GM12891 (cell line): Measurements from ENCODE around the gene EXT2.

Source experiments
- PAX5 ChIP-seq: IDR thresholded peaks from 2 replicates; pipeline ENCODE4 v1.6.1; 2011; ENCODE audit warnings: low read length, moderate library complexity, mild to moderate bottlenecking; ENCODE audit not compliant: insufficient read depth, severe bottlenecking
- POLR2A ChIP-seq: IDR thresholded peaks from 2 replicates; pipeline ENCODE4 v1.6.1; 2011; ENCODE audit warnings: low read depth, low read length, control low read depth
- POLR2AphosphoS5 ChIP-seq: IDR thresholded peaks from 2 replicates; pipeline ENCODE4 v1.6.1; 2011; ENCODE audit warnings: low read depth, low read length, control low read depth
- POU2F2 ChIP-seq: IDR thresholded peaks from 2 replicates; pipeline ENCODE4 v1.6.1; 2011; ENCODE audit warnings: low read depth, mild to moderate bottlenecking, control low read depth, low read length, moderate library complexity
- SPI1 ChIP-seq: IDR thresholded peaks from 2 replicates; pipeline ENCODE4 v1.6.1; 2011; ENCODE audit warnings: low read depth, low read length, control low read depth
- TAF1 ChIP-seq: IDR thresholded peaks from 2 replicates; pipeline ENCODE4 v1.6.1; 2011; ENCODE audit warnings: low read depth, low read length, control low read depth

DNA sequence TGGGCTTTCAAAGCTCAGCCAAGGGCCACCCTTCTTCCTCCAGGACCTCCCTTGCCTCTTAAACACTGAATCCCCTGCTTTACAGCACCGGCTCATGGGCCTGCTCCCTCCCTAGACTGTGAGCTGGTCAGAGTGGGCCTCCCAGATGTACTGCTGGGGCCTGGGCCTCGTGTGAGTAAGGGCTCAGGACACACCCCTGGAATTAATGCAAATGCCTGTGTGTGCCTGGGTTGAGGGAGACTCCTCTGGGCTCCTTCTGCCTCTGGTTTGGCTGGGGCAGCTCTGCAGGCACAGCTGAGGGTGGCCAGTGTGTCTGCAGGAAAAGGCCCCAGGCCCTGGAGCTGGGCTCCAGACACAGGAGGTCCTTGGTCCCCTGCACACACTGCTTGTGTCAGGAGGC, 190.3 kb downstream of the EXT2 start:
- TF ChIP-seq POLR2A: no peak
- no peak for TF ChIP-seq TAF1
- TF ChIP-seq POLR2AphosphoS5: no peak
- no peak for TF ChIP-seq SPI1
- no peak for TF ChIP-seq PAX5
- no peak for TF ChIP-seq POU2F2
